Caco-2 (cell line): ENCODE measurements around the gene SLC16A3. TPM values are rescaled to one million over a fixed set of nuclear protein-coding genes. Genes with fewer than 3 reads are reported as not detected.
A peak's percentile ranks its signal among the peaks of the same experiment; 100 is the strongest.

Experiments used
- BruUV-seq: library from RNA; stranded (reverse); fragments of 400-500 nt; replicated peaks from 2 replicates; lab custom pipeline; 2021; lab: Mats Ljungman, UMichigan
- CTCF ChIA-PET: fragments of 300-600 bp; sonication (Branson Sonifier 250); formaldehyde crosslinking; loops from one replicate; lab custom pipeline; 2022; ENCODE audit warnings: antibody characterized with exemption; lab: Charles Lee
- POLR2A ChIA-PET: fragments of 300-600 bp; sonication (Branson Sonifier 250); formaldehyde crosslinking; loops from one replicate; lab custom pipeline; 2022; ENCODE audit warnings: antibody characterized with exemption; lab: Charles Lee
- DNase-seq, 2 experiments: peaks; one replicate each; pipeline versions ENCODE4 v3.0.0 to v3.0.0-alpha.2; 2020 to 2022
- H3K27me3 ChIP-seq: replicated peaks from 2 replicates; pipeline ENCODE4 v1.6.0; 2011; ENCODE audit warnings: low read length; ENCODE audit not compliant: control insufficient read depth, insufficient read depth
- H3K36me3 ChIP-seq: 2 replicates; pipeline ENCODE4 v1.5.1; 2011; ENCODE audit warnings: low read length; ENCODE audit not compliant: control insufficient read depth, insufficient read depth
- H3K4me1 ChIP-seq: fragments of 250-450 bp; sonication (Bioruptor Pico); 2 replicates; pipeline ENCODE4 v1.5.1; 2020; ENCODE audit warnings: mild to moderate bottlenecking
- H3K4me3 ChIP-seq: 2 replicates; pipeline ENCODE4 v1.5.1; 2011; ENCODE audit warnings: low read depth, mild to moderate bottlenecking, control low read depth, low read length
- H3K9me3 ChIP-seq: fragments of 250-450 bp; sonication (Bioruptor Pico); 2 replicates; pipeline ENCODE4 v1.5.1; 2020; ENCODE audit warnings: mild to moderate bottlenecking, moderate library complexity
- H3K27ac Mint-ChIP-seq: one replicate; pipeline ENCODE4 v1.8.0; 2022; ENCODE audit warnings: mixed read lengths; ENCODE audit not compliant: unreplicated experiment
- H3K27me3 Mint-ChIP-seq: one replicate; pipeline ENCODE4 v1.8.0; 2022; ENCODE audit warnings: mixed read lengths; ENCODE audit not compliant: insufficient read depth, unreplicated experiment
- H3K36me3 Mint-ChIP-seq: one replicate; pipeline ENCODE4 v1.8.0; 2022; ENCODE audit warnings: mild to moderate bottlenecking, mixed read lengths; ENCODE audit not compliant: insufficient read depth, unreplicated experiment
- H3K4me1 Mint-ChIP-seq: one replicate; pipeline ENCODE4 v1.8.0; 2022; ENCODE audit warnings: low read depth, mixed read lengths; ENCODE audit not compliant: unreplicated experiment
- H3K4me3 Mint-ChIP-seq: one replicate; pipeline ENCODE4 v1.8.0; 2022; ENCODE audit warnings: mild to moderate bottlenecking, moderate library complexity, mixed read lengths; ENCODE audit not compliant: unreplicated experiment
- H3K9me3 Mint-ChIP-seq: one replicate; pipeline ENCODE4 v1.8.0; 2022; ENCODE audit warnings: mixed read lengths; ENCODE audit not compliant: unreplicated experiment
- intact Hi-C: fragments of 100-400 bp; cut with micrococcal nuclease; formaldehyde crosslinking; loops from one replicate; pipeline ENCODE4 v1.10.0; 2022; ENCODE audit not compliant: unreplicated experiment
- total RNA-seq: library from RNA; stranded (reverse); gene quantifications from 2 replicates; pipeline ENCODE4 v1.2.3, GENCODE V29; 2022
- TF ChIP-seq, protein P1 (sequence below), 2 experiments: fragments of 200-600 bp in 1 of 2; IDR thresholded peaks; 1 replicate in 1 of 2; 2 replicates in 1 of 2; pipeline versions ENCODE4 v1.5.1 to v1.8.0; 2011 to 2022; ENCODE audit warnings: antibody characterized with exemption in 1 of 2, control low read depth in 1 of 2, inconsistent platforms in 1 of 2, low read depth in 1 of 2, low read length in 1 of 2, mild to moderate bottlenecking in 1 of 2, moderate library complexity in 1 of 2; ENCODE audit not compliant: insufficient read depth in 1 of 2, severe bottlenecking in 1 of 2, unreplicated experiment in 1 of 2

The SLC16A3 gene
- total RNA-seq, 1 experiment from 2014 or later: 13.1 TPM

DNA sequence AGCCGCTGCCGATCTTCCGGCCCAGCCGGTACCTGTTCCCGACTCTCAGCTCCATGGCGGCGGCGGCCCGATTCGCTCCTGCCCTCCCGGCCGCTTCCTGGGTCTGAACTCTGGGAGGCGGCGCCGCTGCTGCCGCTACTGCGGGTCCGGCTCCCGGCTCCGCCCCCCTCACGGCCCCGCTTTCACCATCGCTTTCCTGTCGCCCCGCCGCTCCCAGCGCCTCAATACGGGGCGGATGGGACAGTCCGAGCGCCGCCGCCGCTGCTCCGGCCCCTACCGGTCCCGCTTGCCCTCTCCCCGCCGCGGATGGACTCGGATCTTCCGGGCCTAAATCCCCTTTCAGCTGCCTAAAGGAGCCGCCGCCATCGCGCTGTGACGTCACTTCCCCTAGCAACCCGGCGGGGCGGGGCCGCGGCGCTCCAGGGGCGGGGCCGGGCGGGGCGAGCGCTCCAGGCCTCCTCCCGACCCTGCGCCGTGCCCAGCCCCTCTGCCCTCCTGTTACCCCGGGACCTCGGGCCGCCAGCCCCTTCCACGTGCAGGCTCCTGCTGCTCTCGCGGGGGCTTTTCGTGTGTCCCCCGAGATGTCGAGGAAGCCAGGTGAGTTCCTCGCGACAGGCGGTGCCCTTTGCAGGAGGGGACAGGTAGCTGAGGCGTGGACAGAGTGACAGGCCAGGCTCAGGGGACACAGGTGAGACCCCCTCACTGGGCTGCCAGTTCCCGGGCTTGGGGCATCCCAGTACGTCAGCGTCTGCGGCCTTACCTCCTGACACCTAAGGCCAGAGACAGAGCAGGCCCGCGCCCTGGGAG, 44.7 kb downstream of the SLC16A3 start, which contains the start of gene CSNK1D:
TSS of gene CSNK1D (minus strand) at position 374 of the 807 bp plus-strand sequence. CDS start at position 55, 319 bp downstream.
- CTCF ChIA-PET: no interaction called here
- H3K9me3 Mint-ChIP-seq: no peaks in the 10 kb centered on the region
- Histone ChIP-seq H3K27me3 (no peaks in the 10 kb centered on the region), H3K36me3 (peaks cover 5% of the 10 kb centered on the region; the same call in 1 of the 2 replicates), H3K9me3 (no peaks in the 10 kb centered on the region), H3K4me1 (peaks cover 62% of the 10 kb centered on the region), H3K4me3 (peak within 1 kb of the TSS; percentile 94)
- H3K36me3 Mint-ChIP-seq: peaks cover 52% of the 10 kb centered on the region
- intact Hi-C loops: loop anchor here (2.0 kb wide), 1 partner anchor 15 kb away; no protein-coding TSS in a partner anchor
- H3K27me3 Mint-ChIP-seq: no peaks in the 10 kb centered on the region
- DNase-seq: peak; percentile 88 to 94
- TF ChIP-seq, protein P1, sequence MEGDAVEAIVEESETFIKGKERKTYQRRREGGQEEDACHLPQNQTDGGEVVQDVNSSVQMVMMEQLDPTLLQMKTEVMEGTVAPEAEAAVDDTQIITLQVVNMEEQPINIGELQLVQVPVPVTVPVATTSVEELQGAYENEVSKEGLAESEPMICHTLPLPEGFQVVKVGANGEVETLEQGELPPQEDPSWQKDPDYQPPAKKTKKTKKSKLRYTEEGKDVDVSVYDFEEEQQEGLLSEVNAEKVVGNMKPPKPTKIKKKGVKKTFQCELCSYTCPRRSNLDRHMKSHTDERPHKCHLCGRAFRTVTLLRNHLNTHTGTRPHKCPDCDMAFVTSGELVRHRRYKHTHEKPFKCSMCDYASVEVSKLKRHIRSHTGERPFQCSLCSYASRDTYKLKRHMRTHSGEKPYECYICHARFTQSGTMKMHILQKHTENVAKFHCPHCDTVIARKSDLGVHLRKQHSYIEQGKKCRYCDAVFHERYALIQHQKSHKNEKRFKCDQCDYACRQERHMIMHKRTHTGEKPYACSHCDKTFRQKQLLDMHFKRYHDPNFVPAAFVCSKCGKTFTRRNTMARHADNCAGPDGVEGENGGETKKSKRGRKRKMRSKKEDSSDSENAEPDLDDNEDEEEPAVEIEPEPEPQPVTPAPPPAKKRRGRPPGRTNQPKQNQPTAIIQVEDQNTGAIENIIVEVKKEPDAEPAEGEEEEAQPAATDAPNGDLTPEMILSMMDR (IDR thresholded peaks at IDR 0.05; ENCODE audit: insufficient read depth in 1 of 2, low read depth in 1 of 2, low read length in 1 of 2, severe bottlenecking in 1 of 2, unreplicated experiment in 1 of 2): no peak
- peak within 1 kb of the TSS; percentile 98 for H3K27ac Mint-ChIP-seq
- POLR2A ChIA-PET: interaction anchor here (0.7 to 1.3 kb wide), 5 partner anchors 17 to 67 kb away, joined by 3 to 9 read pairs (median 5); no protein-coding TSS in a partner anchor
- peak within 1 kb of the TSS; percentile 75 for H3K4me3 Mint-ChIP-seq
- no TSS peak for BruUV-seq
- H3K4me1 Mint-ChIP-seq: peaks cover 51% of the 10 kb centered on the region

GRCh38 chr17:82274134-82275020, 45.5 kb downstream of the SLC16A3 start:
- POLR2A ChIA-PET: interaction anchor here (1.2 kb wide), 1 partner anchor 18 kb away, joined by 5 read pairs; no protein-coding TSS in a partner anchor
- no peaks in the 10 kb centered on the region for H3K27me3 Mint-ChIP-seq
- H3K4me1 ChIP-seq: peaks cover 62% of the 10 kb centered on the region
- H3K4me3 ChIP-seq: peak overlapping the region; percentile 94
- CTCF ChIA-PET: no interaction called here
- no peaks in the 10 kb centered on the region for H3K9me3 ChIP-seq
- peaks cover 5% of the 10 kb centered on the region; the same call in 1 of the 2 replicates for H3K36me3 ChIP-seq
- TF ChIP-seq, protein P1 (IDR thresholded peaks at IDR 0.05; ENCODE audit: insufficient read depth in 1 of 2, low read depth in 1 of 2, low read length in 1 of 2, severe bottlenecking in 1 of 2, unreplicated experiment in 1 of 2): no peak
- peak overlapping the region; percentile 75 for H3K4me3 Mint-ChIP-seq
- peak overlapping the region; percentile 98 for H3K27ac Mint-ChIP-seq
- peaks cover 51% of the 10 kb centered on the region for H3K36me3 Mint-ChIP-seq
- no peaks in the 10 kb centered on the region for H3K9me3 Mint-ChIP-seq
- intact Hi-C loops: no loop called here
- H3K4me1 Mint-ChIP-seq: peaks cover 51% of the 10 kb centered on the region
- no peak for DNase-seq
- BruUV-seq: TSS peak; percentile 37
- H3K27me3 ChIP-seq: no peaks in the 10 kb centered on the region

DNA sequence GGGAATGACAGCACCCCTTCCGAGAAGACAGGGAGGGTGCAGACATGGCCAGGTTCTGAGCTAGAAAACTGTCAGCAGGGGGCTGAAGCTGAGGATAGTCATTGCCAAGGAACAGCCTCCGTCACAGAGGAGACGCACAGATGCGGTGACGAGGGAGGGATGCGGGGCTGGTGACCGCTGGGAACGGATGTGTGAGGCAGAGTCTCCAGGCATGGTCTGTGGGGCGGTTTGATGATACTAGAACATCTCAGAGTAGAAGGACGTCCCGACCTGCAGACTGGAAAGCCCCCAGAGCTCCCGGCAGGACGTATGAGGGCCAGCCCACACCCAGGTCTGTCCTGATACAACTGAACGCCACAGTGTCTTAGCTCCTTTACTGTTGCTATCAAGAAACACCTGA, 46.5 kb downstream of the SLC16A3 start:
- peaks cover 5% of the 10 kb centered on the region; the same call in 1 of the 2 replicates for H3K36me3 ChIP-seq
- no peak for DNase-seq
- H3K9me3 ChIP-seq: no peaks in the 10 kb centered on the region
- POLR2A ChIA-PET: interaction anchor here (0.6 kb wide), 1 partner anchor 17 kb away, joined by 3 read pairs; no protein-coding TSS in a partner anchor
- peaks cover 53% of the 10 kb centered on the region for H3K4me1 ChIP-seq
- intact Hi-C loops: no loop called here
- Mint-ChIP-seq H3K27ac (peak overlapping the region; percentile 30), H3K27me3 (no peaks in the 10 kb centered on the region), H3K4me1 (peaks cover 41% of the 10 kb centered on the region), H3K36me3 (peaks cover 43% of the 10 kb centered on the region), H3K4me3 (no peak overlapping the region), H3K9me3 (no peaks in the 10 kb centered on the region)
- no peak overlapping the region for H3K4me3 ChIP-seq
- BruUV-seq: no TSS peak
- CTCF ChIA-PET: interaction anchor here (0.8 to 1.4 kb wide), 2 partner anchors 39 to 46 kb away, joined by 3 to 4 read pairs; no protein-coding TSS in a partner anchor
- no peaks in the 10 kb centered on the region for H3K27me3 ChIP-seq
- TF ChIP-seq, protein P1 (IDR thresholded peaks at IDR 0.05; ENCODE audit: insufficient read depth in 1 of 2, low read depth in 1 of 2, low read length in 1 of 2, severe bottlenecking in 1 of 2, unreplicated experiment in 1 of 2): no peak
